HEK293 (cell line): ENCODE measurements around the gene OR11A1.

ENCODE experiments used
- CTCF ChIP-seq: fragments of 450-650 bp; formaldehyde crosslinking; IDR thresholded peaks from 2 replicates; pipeline ENCODE4 v1.5.1; 2016; ENCODE audit warnings: missing biosample characterization, missing genetic modification characterization
- KLF9 ChIP-seq: fragments of 450-650 bp; formaldehyde crosslinking; IDR thresholded peaks from 2 replicates; pipeline ENCODE4 v1.5.1; 2016; ENCODE audit warnings: missing biosample characterization, missing genetic modification characterization, low read depth
- SETDB1 ChIP-seq: IDR thresholded peaks from one replicate; pipeline ENCODE4 v1.6.1; 2017; ENCODE audit warnings: mild to moderate bottlenecking, low read length, moderate library complexity, mixed read lengths; ENCODE audit not compliant: insufficient read length
- ZBTB20 ChIP-seq: fragments of 450-650 bp; formaldehyde crosslinking; IDR thresholded peaks from 2 replicates; pipeline ENCODE4 v1.5.1; 2016; ENCODE audit warnings: missing biosample characterization, missing genetic modification characterization
- ZNF169 ChIP-seq: fragments of 450-650 bp; formaldehyde crosslinking; IDR thresholded peaks from 2 replicates; pipeline ENCODE4 v1.5.1; 2016; ENCODE audit warnings: missing biosample characterization, missing genetic modification characterization
- ZNF223 ChIP-seq: fragments of 450-650 bp; formaldehyde crosslinking; IDR thresholded peaks from 2 replicates; pipeline ENCODE4 v1.5.1; 2016; ENCODE audit warnings: missing biosample characterization, missing genetic modification characterization
- ZNF23 ChIP-seq: fragments of 450-650 bp; formaldehyde crosslinking; IDR thresholded peaks from 2 replicates; pipeline ENCODE4 v1.5.1; 2016; ENCODE audit warnings: missing biosample characterization, missing genetic modification characterization, borderline replicate concordance
- ZNF292 ChIP-seq: fragments of 450-650 bp; formaldehyde crosslinking; IDR thresholded peaks from 2 replicates; pipeline ENCODE4 v1.5.1; 2016; ENCODE audit warnings: low read depth, missing biosample characterization, missing genetic modification characterization, borderline replicate concordance
- ZSCAN18 ChIP-seq: fragments of 450-650 bp; formaldehyde crosslinking; IDR thresholded peaks from 2 replicates; pipeline ENCODE4 v1.5.1; 2016; ENCODE audit warnings: missing biosample characterization, missing genetic modification characterization

GRCh38 chr6:29424575-29424974 is 32.3 kb downstream of the OR11A1 start:
- TF ChIP-seq CTCF: no peak
- TF ChIP-seq ZNF23 (tag by site-specific recombination): no peak
- TF ChIP-seq ZNF292 (tag by site-specific recombination): no peak
- no peak for TF ChIP-seq KLF9
- no peak for TF ChIP-seq ZNF223 (tag by site-specific recombination)
- TF ChIP-seq ZSCAN18 (tag by site-specific recombination): no peak
- no peak for TF ChIP-seq SETDB1
- no peak for TF ChIP-seq ZBTB20
- TF ChIP-seq ZNF169 (tag by site-specific recombination): no peak
